Right hindlimb (tissue), 1 donor: ENCODE measurements around the gene CASP12.
A peak's percentile ranks its signal among the peaks of the same experiment; 100 is the strongest.
"Not testable (repeated sequence)": the region's sequence is repeated elsewhere in the genome, so short reads cannot be mapped to it uniquely, and the experiment has no call there.

Experiments
- DNase-seq: peaks from one replicate; pipeline ENCODE4 v3.0.0-alpha.2; 2018

Gene CASP12

DNA sequence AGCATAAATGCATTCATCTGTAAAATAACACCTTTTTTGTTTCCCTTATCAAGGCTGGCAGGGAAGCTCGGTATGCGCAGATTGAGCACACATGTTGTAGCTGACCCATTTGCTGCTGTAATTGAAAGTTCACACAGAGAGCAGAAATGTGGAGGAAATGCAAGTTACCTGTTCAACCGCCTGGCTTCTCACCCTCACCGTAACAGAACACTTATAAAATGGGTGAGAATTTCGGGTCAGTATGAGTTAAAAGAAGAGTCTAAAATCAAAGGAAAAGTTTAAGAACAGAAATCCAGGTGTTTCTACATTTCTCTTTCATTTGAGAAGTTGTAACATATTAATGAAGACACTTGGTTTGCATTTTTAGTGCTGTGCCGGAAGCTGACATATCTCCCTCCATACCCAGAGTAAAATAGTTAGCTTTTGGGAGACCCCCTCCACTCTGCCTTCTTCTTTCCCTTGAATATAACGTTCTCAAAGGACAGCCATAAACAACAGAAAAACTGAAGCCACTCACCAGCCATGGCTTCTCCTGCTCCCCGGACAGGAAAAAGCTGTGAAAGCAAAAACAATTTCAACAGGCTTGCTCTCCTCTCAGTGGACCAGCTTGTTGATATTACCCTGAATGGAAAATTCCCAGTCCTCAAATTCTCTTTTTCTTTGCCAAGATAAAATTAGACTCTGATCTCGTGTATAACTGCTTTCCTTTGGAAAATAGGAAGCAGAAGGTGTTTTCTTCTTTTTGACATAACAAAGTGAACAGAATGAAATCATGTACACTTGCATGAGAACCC, at the start of gene CASP12:
TSS of gene CASP12 (minus strand) at position 570 of the 794 bp plus-strand sequence.
- no peak for DNase-seq

- no peak for DNase-seq
These were observed 48.6 kb upstream of the CASP12 start for GRCh38 chr11:104946907-104947306.

- DNase-seq: no peak
These were observed 45.8 kb upstream of the CASP12 start for GRCh38 chr11:104944076-104944475.

- no peak for DNase-seq
These were observed 45.3 kb upstream of the CASP12 start for GRCh38 chr11:104943561-104943960.

DNA sequence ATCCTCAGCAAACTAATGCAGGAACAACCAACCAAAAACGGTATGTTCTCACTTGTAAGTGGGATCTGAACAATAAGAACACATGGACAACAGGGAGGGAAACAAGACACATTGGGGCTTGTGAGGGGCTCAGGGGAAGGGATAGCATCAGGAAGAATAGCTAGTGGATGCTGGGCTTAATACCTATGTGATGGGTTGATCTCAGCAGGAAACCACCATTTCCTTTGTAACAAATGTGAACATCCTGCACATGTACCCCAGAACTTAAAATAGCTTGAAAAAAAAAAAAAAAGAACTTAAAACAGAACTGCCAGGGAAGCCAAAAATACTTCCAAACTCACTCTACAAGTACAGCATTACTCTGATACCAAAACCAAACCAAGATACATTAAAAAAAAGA, 36.3 kb upstream of the CASP12 start:
- DNase-seq: no peak

DNA sequence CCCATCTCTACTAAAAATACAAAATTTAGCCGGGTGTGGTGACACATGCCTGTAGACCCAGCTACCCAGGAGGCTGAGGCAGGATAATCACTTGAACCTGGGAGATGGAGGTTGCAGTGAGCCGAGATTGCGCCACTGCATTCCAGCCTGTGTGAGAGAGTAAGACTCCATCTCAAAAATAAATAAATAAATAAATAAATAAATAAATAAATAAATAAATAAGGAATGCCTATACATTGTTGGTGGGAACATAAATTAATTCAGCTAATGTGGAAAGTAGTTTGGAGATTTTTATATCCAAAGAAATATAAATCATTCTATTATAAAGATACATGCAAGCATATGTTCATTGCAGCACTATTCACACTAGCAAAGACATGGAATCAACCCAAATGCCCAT, 35.8 kb upstream of the CASP12 start:
- DNase-seq: not testable (repeated sequence)

DNA sequence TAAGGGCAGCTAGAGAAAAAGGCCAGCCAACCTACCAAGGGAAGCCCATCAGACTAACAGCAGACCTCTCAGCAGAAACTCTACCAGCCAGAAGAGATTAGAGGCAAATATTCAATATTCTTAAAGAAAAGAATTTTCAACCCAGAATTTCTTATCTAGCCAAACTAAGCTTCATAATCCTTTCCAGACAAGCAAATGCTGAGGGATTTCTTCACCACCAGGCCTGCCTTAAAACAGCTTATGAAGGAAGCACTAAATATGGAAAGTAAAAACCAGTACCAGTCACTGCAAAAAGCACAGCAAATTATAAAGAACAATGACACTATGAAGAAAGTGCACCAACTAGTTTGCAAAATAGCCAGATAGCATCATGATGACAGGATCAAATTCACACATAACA, 30.6 kb upstream of the CASP12 start:
- no peak for DNase-seq

- DNase-seq: peak; percentile 21
These were observed 28.7 kb upstream of the CASP12 start for GRCh38 chr11:104926771-104927611.

GRCh38 chr11:104925850-104926249, 27.6 kb upstream of the CASP12 start:
- DNase-seq: no peak

DNA sequence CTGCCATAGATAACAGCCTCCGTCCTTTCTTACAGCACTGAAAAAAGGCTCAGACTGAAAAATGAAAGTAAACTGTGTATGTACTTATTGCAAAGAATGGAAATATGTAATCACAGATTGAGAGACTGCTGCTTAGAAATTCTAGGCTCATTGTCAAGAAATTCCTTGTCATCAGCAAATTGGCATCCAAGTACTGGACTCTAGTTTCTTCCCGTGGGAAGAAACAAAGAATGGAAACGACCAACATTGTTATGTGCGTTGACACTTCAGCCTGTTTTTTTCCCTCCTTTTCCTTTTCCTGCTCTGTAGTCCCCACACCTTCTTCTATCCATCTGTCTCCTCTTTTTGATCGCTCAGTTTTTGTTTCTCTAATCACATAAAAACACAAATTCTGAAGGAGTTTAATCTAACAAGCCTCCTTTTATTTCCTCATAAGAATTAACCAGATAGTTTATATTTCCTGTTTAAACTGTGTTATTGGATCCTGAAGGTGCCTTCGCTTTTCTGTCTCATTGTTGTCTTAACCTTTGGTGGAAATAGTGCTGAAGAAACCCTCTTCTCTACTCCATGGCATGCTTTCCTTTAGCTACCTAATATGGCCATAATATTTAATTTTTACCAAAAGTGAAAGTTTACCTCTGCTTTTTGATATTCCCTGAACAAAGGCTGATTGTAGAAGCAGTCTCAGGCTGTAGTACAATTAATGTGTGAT, 20.0 kb upstream of the CASP12 start:
- DNase-seq: peak; percentile 21

GRCh38 chr11:104917271-104918112, 19.2 kb upstream of the CASP12 start:
- DNase-seq: no peak

DNA sequence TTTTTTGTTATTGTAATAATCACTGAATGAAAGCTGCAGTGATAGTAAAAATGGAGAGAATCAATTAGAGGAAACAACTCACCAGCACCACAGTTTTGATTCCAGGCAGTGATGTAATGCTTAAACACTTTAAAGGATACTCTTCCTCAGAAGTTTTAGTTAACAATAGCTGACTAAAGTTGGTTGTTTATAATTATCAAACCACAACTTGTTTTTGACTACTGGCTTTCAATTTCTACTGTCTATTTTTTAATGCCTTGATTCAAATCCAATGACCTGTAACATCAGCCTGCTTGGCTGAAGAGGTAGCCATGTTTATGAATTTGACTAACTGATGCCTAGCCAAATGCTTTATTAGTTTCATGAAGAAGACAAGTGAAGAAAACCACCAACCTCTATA, 18.2 kb upstream of the CASP12 start:
- DNase-seq: no peak

DNA sequence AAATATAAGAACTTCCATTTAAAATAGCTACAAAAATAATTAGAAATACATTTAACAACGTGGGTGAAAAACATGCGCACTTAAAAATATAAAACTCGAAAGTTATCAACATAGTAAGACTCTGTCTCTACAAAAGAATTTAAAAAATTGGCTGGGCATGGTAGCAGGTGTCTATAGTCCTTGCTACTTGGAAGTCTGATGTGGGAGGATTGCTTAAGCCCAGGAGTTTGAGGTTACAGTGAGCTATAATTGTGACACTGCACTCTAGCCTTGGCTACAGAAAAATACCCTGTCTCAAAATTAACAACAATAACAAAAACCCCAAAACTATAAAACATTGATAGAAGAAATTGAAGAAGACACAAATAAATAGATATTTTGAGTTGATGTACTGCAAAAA, 13.8 kb upstream of the CASP12 start:
- no peak for DNase-seq

GRCh38 chr11:104908186-104908531, 9.9 kb upstream of the CASP12 start:
- no peak for DNase-seq

- DNase-seq: no peak
These were observed 9.4 kb upstream of the CASP12 start for GRCh38 chr11:104907521-104908185.

DNA sequence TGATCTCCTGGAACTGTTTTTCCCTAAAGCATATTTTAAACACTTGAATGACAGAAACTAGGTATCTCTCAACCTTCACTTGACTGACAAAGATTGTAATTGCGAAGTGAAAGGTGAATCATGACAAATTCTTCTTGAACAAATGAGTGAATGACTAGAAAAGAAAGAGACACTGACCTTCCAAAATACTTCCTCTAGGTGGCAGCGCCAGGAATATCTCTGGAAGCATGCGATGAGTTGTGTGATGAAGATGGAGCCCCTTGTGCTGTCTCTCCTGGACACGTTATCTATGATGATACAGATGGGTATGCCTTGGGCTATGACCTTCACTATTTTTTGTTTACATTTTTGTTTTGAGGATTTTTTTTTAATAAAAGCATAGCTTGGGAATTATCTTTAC, 7.0 kb upstream of the CASP12 start:
- DNase-seq: no peak

DNA sequence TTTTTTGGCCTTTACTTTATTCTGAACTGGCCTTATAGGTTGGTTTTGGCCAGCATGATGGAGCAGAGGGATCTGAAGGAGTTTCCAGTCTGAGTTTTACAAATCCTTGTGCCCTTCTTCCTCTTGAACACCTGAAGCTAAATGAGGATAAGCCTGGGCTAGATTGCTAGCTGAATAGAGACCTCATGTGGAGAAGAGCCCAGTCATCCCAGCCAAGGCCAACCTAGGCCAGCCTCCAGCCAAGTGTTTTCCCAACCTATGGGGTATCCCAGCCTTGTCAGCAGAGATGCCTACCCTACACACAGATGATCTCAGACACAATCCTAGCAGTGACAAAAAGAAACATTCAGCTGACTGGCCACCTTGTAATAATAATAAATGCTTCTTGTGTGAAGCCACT, 966 bp upstream of the CASP12 start:
- no peak for DNase-seq

DNA sequence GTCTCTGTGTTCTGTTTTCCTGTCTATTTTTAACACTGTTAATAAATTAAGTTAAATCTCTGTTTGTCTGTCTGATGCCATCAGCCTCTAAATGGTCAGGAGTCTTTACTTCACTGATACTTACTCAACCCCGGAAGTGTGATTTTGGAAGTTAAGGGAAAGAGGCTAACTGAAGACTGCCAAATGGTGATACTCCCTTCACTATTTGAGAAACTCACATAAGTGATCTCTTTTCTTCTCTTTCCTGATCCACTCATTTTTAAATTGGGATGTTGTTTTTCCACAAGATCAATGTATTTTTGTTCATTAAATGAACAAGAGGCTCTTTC, 389 bp upstream of the CASP12 start:
- no peak for DNase-seq

- peak; percentile 47 for DNase-seq
These were observed 2.6 kb downstream of the CASP12 start for GRCh38 chr11:104895634-104896033.

GRCh38 chr11:104893876-104894275, 4.4 kb downstream of the CASP12 start:
- DNase-seq: no peak

- DNase-seq: no peak
These were observed 5.3 kb downstream of the CASP12 start for GRCh38 chr11:104892723-104893511.
